Adrenal gland (tissue), 12 donors: ENCODE measurements around the gene HOXA1. TPM values are rescaled to one million over a fixed set of nuclear protein-coding genes. Genes with fewer than 3 reads are reported as not detected.
A peak's percentile ranks its signal among the peaks of the same experiment; 100 is the strongest.

Source experiments
- DNase-seq, 7 donors: peaks; one replicate each; pipeline ENCODE4 v3.0.0-alpha.2; 2019 to 2020
- H3K27ac ChIP-seq, 5 donors: fragments of 200-600 bp; sonication (generic) in 4 of 5; 1 replicate in 3 of 5; 2 replicates in 2 of 5; pipeline versions ENCODE4 v1.5.1 to v1.8.0; 2016 to 2020; ENCODE audit warnings: mild to moderate bottlenecking in 1 of 5
- H3K27me3 ChIP-seq: fragments of 200-600 bp; 2 replicates; pipeline ENCODE4 v1.8.0; 2021
- H3K36me3 ChIP-seq, 2 donors: fragments of 200-600 bp; replicated peaks in 1 of 2; 1 replicate in 1 of 2; 2 replicates in 1 of 2; pipeline versions ENCODE4 v1.5.1 to v1.8.0; 2018 to 2022
- H3K4me1 ChIP-seq, 2 donors: fragments of 200-600 bp; replicated peaks in 1 of 2; 1 replicate in 1 of 2; 2 replicates in 1 of 2; pipeline versions ENCODE4 v1.5.1 to v1.8.0; 2018 to 2021
- H3K4me3 ChIP-seq, 4 donors: fragments of 200-600 bp; sonication (generic) in 3 of 4; one replicate each; pipeline ENCODE4 v1.5.1; 2016 to 2018
- H3K9me3 ChIP-seq, 3 donors: fragments of 200-600 bp; sonication (generic) in 1 of 3; replicated peaks in 1 of 3; 1 replicate in 2 of 3; 2 replicates in 1 of 3; pipeline versions ENCODE4 v1.5.1 to v1.8.0; 2016 to 2021
- POLR2A ChIP-seq, 2 donors: fragments of 450-650 bp; IDR thresholded peaks; one replicate each; pipeline ENCODE4 v1.6.1; 2017; ENCODE audit warnings: antibody characterized with exemption in 2 of 2, mild to moderate bottlenecking in 2 of 2, moderate library complexity in 1 of 2
- WGBS, 4 donors: extraction: QIAGEN DNeasy Blood & Tissue Kit in 2 of 4; methylation state at CpG; one replicate each; pipeline versions ENCODE4 v1.1.5 to v1.1.7; 2013 to 2017; 5-methylcytosine and 5-hydroxymethylcytosine counted together
- intact Hi-C, 2 donors: fragments of 100-400 bp; cut with DNase I; formaldehyde crosslinking; loops; one replicate each; pipeline versions ENCODE4 v1.14.1 to v1.15.0; 2022 to 2023
- polyA plus RNA-seq, 3 donors: library from polyadenylated mRNA; stranded (reverse); fragments of 200-250 nt in 2 of 3; fragments of 350-450 nt in 1 of 3; fragmentation: Illumina TruSeq in 1 of 3; extraction: RNeasy Lipid Tissue Mini Kit (QIAGEN cat#74804) in 1 of 3; gene quantifications; one replicate each; pipeline ENCODE4 v1.2.3, GENCODE V29; 2013 to 2014
- total RNA-seq, 9 donors: library from RNA; depleted of rRNA in 4 of 9; stranded (reverse); fragments of >200 nt in 4 of 9; fragments of 120-200 nt in 1 of 9; fragmentation: NEBNext Ultra II Directional in 1 of 9; extraction: Animal tissue kit (Norgen Biotek cat#: 25700) in 1 of 9; gene quantifications; one replicate each; pipeline versions ENCODE4 v1.1.0 to v1.2.4, GENCODE V29; 2013 to 2023
- TF ChIP-seq, protein P1 (sequence below), 6 experiments: fragments of 450-650 bp in 4 of 6; fragments of 200-600 bp in 2 of 6; sonication (generic) in 1 of 6; IDR thresholded peaks; 1 replicate in 5 of 6; 2 replicates in 1 of 6; pipeline versions ENCODE4 v1.5.1 to v1.8.0; 2016 to 2021; ENCODE audit warnings: antibody characterized with exemption in 6 of 6, mild to moderate bottlenecking in 2 of 6, moderate library complexity in 1 of 6
- donor health status: healthy with polysubstance abuse.
- donor health status: Bipolar disorder and iron deficiency.
- donor health status: DM: yes; HTN: yes; CAD: no.
- donor health status: DM: no; HTN: no; CAD: no.
- donor health status: DM: no; HTN: no; CAD: no.
- donor health status: DM: yes; HTN: yes; CAD: no.

HOXA1 gene
- total and polyA plus RNA-seq, 12 donors, result 0.18 to 4.4 (median 0.90) TPM; not detected in 1

DNA sequence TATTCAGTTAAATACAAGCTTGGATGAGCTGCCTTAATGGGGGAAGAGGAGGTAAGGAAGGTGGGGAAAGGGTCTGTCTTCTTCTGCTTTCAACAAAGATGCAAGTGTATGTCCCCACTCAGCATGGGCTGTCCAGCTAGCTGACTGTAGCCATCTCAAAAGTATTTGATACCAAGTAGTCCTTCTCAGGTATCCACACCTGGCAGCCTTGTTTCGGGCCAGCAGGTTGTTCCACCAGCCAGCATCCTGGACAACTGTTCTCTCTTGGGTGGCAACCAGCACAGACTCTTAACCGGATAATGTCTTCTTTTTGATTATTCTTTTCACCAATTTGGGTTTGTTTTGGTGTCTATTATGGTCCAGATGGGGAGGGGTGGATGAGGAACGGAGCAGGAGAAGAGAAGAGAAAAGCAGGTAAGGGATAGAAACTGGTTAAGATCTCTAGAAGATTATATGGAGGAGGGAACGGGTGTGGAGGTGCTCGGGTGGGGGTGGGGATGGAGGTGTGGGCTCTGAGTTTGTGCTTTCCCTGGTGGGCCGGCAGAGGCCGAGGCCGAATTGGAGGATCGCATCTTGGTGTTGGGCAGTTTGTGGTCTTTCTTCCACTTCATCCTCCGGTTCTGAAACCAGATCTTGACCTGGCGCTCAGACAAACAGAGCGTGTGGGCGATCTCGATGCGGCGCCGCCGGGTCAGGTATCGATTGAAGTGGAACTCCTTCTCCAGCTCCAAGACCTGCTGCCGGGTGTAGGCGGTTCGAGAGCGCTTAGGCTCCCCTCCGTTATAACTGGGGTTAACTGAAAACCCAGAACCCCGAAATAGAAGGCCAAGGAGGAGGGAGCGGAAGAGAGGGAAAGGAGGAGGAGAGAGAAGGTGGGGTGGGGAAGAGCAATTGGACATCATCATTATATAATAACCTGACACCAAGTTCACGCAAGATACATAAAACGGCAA lies 33.3 kb upstream of the HOXA1 start:
- Histone ChIP-seq H3K36me3 (no peaks in the 10 kb centered on the region), H3K27ac (peak overlapping the region in 2 of 5 donors; percentile 93 to 98), H3K9me3 (no peaks in the 10 kb centered on the region), H3K4me1 (peaks cover 8 to 54% of the 10 kb centered on the region in 2 donors), H3K27me3 (no peaks in the 10 kb centered on the region), H3K4me3 (peak overlapping the region in 2 of 4 donors; percentile 28 to 91)
- intact Hi-C loops, result no loop called here
- WGBS, 4 donors, result 68 to 79% (median 74%) methylated on average over 28 of the region's 28 CpGs
- DNase-seq, result peak in 1 of 7 donors; percentile 54
- no peak for TF ChIP-seq POLR2A (IDR thresholded peaks at IDR 0.05)
- TF ChIP-seq, protein P1, sequence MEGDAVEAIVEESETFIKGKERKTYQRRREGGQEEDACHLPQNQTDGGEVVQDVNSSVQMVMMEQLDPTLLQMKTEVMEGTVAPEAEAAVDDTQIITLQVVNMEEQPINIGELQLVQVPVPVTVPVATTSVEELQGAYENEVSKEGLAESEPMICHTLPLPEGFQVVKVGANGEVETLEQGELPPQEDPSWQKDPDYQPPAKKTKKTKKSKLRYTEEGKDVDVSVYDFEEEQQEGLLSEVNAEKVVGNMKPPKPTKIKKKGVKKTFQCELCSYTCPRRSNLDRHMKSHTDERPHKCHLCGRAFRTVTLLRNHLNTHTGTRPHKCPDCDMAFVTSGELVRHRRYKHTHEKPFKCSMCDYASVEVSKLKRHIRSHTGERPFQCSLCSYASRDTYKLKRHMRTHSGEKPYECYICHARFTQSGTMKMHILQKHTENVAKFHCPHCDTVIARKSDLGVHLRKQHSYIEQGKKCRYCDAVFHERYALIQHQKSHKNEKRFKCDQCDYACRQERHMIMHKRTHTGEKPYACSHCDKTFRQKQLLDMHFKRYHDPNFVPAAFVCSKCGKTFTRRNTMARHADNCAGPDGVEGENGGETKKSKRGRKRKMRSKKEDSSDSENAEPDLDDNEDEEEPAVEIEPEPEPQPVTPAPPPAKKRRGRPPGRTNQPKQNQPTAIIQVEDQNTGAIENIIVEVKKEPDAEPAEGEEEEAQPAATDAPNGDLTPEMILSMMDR (IDR thresholded peaks at IDR 0.05), result no peak

DNA sequence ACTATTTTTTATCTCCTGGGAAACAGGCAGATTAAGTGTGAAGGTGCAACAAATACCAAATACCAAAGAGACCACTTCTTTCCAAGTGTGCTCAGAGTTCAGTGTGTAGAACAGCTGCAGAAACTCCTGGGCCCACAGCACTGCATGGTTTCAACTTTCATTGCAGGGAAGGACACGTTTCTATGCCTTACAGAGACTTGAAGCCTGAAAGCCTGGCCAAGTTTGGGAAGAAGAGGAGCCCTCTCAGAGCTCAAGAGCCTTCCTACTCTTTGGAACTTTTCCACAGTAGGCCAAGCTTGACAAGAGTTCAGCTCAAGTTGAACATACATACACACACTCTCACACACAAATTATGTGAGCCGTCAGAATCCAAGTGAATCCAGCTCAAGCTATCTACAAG lies 32.2 kb upstream of the HOXA1 start:
- Histone ChIP-seq H3K4me3 (no peak overlapping the region), H3K27ac (peak overlapping the region in 2 of 5 donors; percentile 93 to 98), H3K9me3 (no peaks in the 10 kb centered on the region), H3K27me3 (no peaks in the 10 kb centered on the region), H3K36me3 (no peaks in the 10 kb centered on the region), H3K4me1 (peaks cover 8 to 49% of the 10 kb centered on the region in 2 donors)
- intact Hi-C loops, result no loop called here
- 44 to 61% (median 55%) methylated on average over 2 of the region's 2 CpGs for WGBS, 4 donors
- TF ChIP-seq, protein P1 (IDR thresholded peaks at IDR 0.05), result no peak
- TF ChIP-seq POLR2A (IDR thresholded peaks at IDR 0.05), result no peak
- DNase-seq, result peak in 2 of 7 donors; percentile 10 to 47

DNA sequence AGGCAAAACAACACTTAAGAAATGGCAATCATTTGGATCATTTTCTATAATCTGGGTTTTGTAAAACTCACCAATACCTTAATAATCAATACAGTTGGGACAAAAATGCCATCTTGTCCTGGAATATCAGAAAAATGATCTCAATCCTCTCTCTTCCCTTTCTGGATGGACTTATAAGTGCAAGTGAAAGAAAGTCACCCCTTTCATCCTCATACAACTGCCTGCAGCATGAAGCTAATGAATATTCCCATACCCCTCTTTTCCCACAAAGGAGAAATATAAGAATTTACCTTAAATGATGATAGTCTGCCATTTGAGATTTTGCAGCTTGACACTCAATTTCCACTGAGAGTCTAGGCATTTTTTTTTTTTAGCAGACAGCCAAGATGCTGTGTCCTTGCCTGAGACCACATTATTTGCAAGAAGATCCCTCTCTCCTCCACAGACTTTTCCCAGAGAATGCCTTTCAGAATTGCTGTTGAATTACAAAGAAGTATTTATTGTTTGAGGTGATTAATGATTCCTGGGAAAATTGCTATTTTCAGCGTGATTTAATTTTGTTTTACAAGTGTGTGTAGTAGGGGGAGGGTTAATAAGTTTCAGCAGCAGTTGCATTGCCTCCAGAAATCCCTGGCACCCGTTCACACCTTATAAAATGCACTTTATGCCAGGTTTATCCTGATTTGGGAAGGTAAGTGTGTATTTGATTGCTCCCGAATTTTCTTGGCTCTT lies 31.0 kb upstream of the HOXA1 start:
- WGBS, 4 donors, result 62 to 71% (median 67%) methylated on average over 3 of the region's 3 CpGs
- Histone ChIP-seq H3K9me3 (no peaks in the 10 kb centered on the region), H3K36me3 (no peaks in the 10 kb centered on the region), H3K4me3 (no peak overlapping the region), H3K27ac (peak overlapping the region in 1 of 5 donors; percentile 98), H3K27me3 (no peaks in the 10 kb centered on the region), H3K4me1 (peaks cover 8 to 45% of the 10 kb centered on the region in 2 donors)
- TF ChIP-seq, protein P1 (IDR thresholded peaks at IDR 0.05), result no peak
- no peak for TF ChIP-seq POLR2A (IDR thresholded peaks at IDR 0.05)
- DNase-seq, result no peak
- intact Hi-C loops, result no loop called here

DNA sequence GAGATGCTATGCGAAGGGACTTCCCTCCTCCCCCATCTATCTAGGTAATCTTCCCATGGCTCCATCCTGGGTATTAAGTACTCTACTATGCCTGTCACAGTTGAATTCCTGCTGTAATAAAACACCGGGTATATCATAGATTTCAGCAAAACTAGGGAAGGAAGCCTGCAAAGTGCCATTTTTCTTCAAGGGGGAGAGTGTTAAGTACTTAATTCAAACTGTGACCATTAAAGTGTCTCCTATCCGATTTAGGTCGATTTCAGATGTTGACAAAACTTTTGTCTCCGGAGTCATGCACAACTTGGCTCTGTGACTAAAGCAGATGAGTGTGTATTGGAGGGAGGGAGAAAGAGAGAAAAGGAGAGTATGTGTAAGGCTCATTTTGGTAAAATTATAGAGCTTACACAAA lies 30.2 kb upstream of the HOXA1 start:
- intact Hi-C loops, result no loop called here
- peaks cover 8 to 38% of the 10 kb centered on the region in 2 donors for H3K4me1 ChIP-seq
- TF ChIP-seq POLR2A (IDR thresholded peaks at IDR 0.05), result no peak
- TF ChIP-seq, protein P1 (IDR thresholded peaks at IDR 0.05), result no peak

More for the DNA sequence above, 30.2 kb upstream of the HOXA1 start:
- DNase-seq, result no peak
- H3K27me3 ChIP-seq, result no peaks in the 10 kb centered on the region
- no peak overlapping the region for H3K4me3 ChIP-seq
- no peaks in the 10 kb centered on the region for H3K36me3 ChIP-seq
- H3K27ac ChIP-seq, result peak overlapping the region in 1 of 5 donors; percentile 38
- 50 to 60% (median 52%) methylated on average over 5 of the region's 5 CpGs for WGBS, 4 donors
- no peaks in the 10 kb centered on the region for H3K9me3 ChIP-seq
